Breast epithelium (tissue), 3 donors: ENCODE results near the gene COL9A1.

Source experiments
- POLR2AphosphoS5 ChIP-seq, 3 donors: sonication (generic); formaldehyde crosslinking; IDR thresholded peaks; one replicate each; pipeline ENCODE4 v1.6.1; 2017; ENCODE audit warnings: antibody characterized with exemption in 3 of 3
- TF ChIP-seq, protein P1 (sequence below), 3 donors: fragments of 450-650 bp; IDR thresholded peaks; one replicate each; pipeline ENCODE4 v1.5.1; 2016 to 2017; ENCODE audit warnings: antibody characterized with exemption in 3 of 3, mild to moderate bottlenecking in 3 of 3, moderate library complexity in 3 of 3

DNA sequence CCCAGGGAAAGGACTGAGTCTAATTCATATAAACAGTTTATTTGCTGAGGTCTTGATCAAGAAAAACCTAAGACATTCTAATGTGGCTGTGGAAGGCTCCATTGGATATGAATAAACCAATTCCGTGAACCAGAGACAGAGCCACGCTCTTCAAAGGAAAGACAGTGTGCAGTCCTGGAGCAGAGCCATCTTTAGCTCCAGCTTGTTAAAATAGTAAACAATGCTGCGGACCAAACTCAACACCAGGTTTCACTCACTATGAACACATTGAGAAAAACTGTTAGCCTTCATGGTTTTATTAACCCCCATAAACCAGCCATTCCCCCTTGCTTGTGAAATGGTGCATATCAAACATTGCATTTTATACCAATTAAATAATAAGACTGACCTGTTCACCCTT is 61.9 kb downstream of the COL9A1 start:
- TF ChIP-seq, protein P1, sequence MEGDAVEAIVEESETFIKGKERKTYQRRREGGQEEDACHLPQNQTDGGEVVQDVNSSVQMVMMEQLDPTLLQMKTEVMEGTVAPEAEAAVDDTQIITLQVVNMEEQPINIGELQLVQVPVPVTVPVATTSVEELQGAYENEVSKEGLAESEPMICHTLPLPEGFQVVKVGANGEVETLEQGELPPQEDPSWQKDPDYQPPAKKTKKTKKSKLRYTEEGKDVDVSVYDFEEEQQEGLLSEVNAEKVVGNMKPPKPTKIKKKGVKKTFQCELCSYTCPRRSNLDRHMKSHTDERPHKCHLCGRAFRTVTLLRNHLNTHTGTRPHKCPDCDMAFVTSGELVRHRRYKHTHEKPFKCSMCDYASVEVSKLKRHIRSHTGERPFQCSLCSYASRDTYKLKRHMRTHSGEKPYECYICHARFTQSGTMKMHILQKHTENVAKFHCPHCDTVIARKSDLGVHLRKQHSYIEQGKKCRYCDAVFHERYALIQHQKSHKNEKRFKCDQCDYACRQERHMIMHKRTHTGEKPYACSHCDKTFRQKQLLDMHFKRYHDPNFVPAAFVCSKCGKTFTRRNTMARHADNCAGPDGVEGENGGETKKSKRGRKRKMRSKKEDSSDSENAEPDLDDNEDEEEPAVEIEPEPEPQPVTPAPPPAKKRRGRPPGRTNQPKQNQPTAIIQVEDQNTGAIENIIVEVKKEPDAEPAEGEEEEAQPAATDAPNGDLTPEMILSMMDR (IDR thresholded peaks at IDR 0.05), result no peak
- TF ChIP-seq POLR2AphosphoS5 (IDR thresholded peaks at IDR 0.05), result no peak
